Ishikawa (cell line): ENCODE measurements around the gene MCF2L2.

Experiments
- EP300 ChIP-seq: IDR thresholded peaks from 2 replicates; pipeline ENCODE4 v1.6.1; 2012; ENCODE audit warnings: borderline replicate concordance
- TAF1 ChIP-seq: IDR thresholded peaks from 2 replicates; pipeline ENCODE4 v1.6.1; 2012; ENCODE audit warnings: low read depth, mild to moderate bottlenecking
- YY1 ChIP-seq: IDR thresholded peaks from 2 replicates; pipeline ENCODE4 v1.6.1; 2012; ENCODE audit warnings: low read depth
- ZBTB7A ChIP-seq: IDR thresholded peaks from 2 replicates; pipeline ENCODE4 v1.6.1; 2012; ENCODE audit warnings: low read depth
- TF ChIP-seq, protein P1 (sequence below): IDR thresholded peaks from 2 replicates; pipeline ENCODE4 v1.6.1; 2012
- TF ChIP-seq, protein P2 (sequence below): IDR thresholded peaks from 2 replicates; pipeline ENCODE4 v1.6.1; 2012; ENCODE audit warnings: low read depth, mild to moderate bottlenecking

DNA sequence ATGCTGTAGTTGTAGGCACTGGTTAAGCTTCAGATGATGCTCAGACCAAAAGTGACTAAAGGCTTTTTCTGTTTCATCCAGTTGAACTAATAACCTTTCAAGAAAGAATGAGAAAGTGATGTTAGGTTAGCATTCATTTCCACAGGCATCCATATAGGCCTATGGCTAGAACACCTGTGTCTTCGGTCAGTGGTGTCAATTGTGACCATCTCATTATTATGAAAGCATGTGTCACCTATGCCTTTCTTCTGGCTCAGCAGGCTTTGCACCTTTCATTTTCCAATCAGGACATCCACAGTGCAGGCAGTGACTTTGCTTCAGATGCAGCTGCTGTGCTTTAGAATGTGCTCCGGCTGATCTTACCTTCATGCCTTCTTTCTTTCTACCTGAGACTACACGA lies 117.5 kb downstream of the MCF2L2 start:
- TF ChIP-seq, protein P1, sequence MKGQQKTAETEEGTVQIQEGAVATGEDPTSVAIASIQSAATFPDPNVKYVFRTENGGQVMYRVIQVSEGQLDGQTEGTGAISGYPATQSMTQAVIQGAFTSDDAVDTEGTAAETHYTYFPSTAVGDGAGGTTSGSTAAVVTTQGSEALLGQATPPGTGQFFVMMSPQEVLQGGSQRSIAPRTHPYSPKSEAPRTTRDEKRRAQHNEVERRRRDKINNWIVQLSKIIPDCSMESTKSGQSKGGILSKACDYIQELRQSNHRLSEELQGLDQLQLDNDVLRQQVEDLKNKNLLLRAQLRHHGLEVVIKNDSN, result no peak
- TF ChIP-seq EP300 (no peak), ZBTB7A (no peak), YY1 (no peak), TAF1 (no peak)
- TF ChIP-seq, protein P2, sequence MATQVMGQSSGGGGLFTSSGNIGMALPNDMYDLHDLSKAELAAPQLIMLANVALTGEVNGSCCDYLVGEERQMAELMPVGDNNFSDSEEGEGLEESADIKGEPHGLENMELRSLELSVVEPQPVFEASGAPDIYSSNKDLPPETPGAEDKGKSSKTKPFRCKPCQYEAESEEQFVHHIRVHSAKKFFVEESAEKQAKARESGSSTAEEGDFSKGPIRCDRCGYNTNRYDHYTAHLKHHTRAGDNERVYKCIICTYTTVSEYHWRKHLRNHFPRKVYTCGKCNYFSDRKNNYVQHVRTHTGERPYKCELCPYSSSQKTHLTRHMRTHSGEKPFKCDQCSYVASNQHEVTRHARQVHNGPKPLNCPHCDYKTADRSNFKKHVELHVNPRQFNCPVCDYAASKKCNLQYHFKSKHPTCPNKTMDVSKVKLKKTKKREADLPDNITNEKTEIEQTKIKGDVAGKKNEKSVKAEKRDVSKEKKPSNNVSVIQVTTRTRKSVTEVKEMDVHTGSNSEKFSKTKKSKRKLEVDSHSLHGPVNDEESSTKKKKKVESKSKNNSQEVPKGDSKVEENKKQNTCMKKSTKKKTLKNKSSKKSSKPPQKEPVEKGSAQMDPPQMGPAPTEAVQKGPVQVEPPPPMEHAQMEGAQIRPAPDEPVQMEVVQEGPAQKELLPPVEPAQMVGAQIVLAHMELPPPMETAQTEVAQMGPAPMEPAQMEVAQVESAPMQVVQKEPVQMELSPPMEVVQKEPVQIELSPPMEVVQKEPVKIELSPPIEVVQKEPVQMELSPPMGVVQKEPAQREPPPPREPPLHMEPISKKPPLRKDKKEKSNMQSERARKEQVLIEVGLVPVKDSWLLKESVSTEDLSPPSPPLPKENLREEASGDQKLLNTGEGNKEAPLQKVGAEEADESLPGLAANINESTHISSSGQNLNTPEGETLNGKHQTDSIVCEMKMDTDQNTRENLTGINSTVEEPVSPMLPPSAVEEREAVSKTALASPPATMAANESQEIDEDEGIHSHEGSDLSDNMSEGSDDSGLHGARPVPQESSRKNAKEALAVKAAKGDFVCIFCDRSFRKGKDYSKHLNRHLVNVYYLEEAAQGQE, result no peak
